ENCODE data around the gene TNFAIP8L3. TPM values are rescaled to one million over a fixed set of nuclear protein-coding genes. Genes with fewer than 3 reads are reported as not detected.

Gene TNFAIP8L3
- total and polyA plus RNA-seq, 5 donors from 2014 or later: not detected

- Mint-ChIP-seq H3K4me3 (no peak overlapping the region), H3K27me3 (no peaks in the 10 kb centered on the region), H3K9me3 (peaks cover 0 to 1% (median 0%) of the 10 kb centered on the region in 7 donors), H3K36me3 (peaks cover 4% of the 10 kb centered on the region), H3K4me1 (no peaks in the 10 kb centered on the region), H3K27ac (no peak overlapping the region)
- Histone ChIP-seq H3K36me3 (ENCODE audit: control insufficient read depth, insufficient read depth, low read length) (no peaks in the 10 kb centered on the region), H3K4me3 (ENCODE audit: low read depth, low read length) (no peak overlapping the region), H3K9me3 (ENCODE audit: control insufficient read depth in 2 of 2, low read length in 2 of 2) (no peaks in the 10 kb centered on the region), H3K27ac (ENCODE audit: insufficient read depth, low read length, poor library complexity, severe bottlenecking) (no peak overlapping the region), H3K4me1 (ENCODE audit: control insufficient read depth, insufficient read depth, low read length, poor library complexity, severe bottlenecking) (no peaks in the 10 kb centered on the region), H3K27me3 (ENCODE audit: control insufficient read depth, insufficient read depth, low read length) (no peaks in the 10 kb centered on the region)
- ATAC-seq (ENCODE audit: low read depth in 2 of 2) (no peak), DNase-seq (no peak)
Observed at GRCh38 chr15:51030649-51031316, 63.9 kb downstream of the TNFAIP8L3 start.

- no peak overlapping the region for H3K4me3 ChIP-seq (ENCODE audit: low read depth, low read length)
- no peaks in the 10 kb centered on the region for H3K4me1 ChIP-seq (ENCODE audit: control insufficient read depth, insufficient read depth, low read length, poor library complexity, severe bottlenecking)
- Mint-ChIP-seq H3K9me3 (peaks cover 0 to 5% (median 0%) of the 10 kb centered on the region in 7 donors), H3K36me3 (peaks cover 10% of the 10 kb centered on the region), H3K27me3 (no peaks in the 10 kb centered on the region), H3K4me3 (no peak overlapping the region), H3K4me1 (no peaks in the 10 kb centered on the region), H3K27ac (no peak overlapping the region)
- H3K9me3 ChIP-seq (ENCODE audit: control insufficient read depth in 2 of 2, low read length in 2 of 2): no peaks in the 10 kb centered on the region
- H3K36me3 ChIP-seq (ENCODE audit: control insufficient read depth, insufficient read depth, low read length): no peaks in the 10 kb centered on the region
- no peak overlapping the region for H3K27ac ChIP-seq (ENCODE audit: insufficient read depth, low read length, poor library complexity, severe bottlenecking)
- no peak for ATAC-seq (ENCODE audit: low read depth in 2 of 2)
- DNase-seq: no peak
- no peaks in the 10 kb centered on the region for H3K27me3 ChIP-seq (ENCODE audit: control insufficient read depth, insufficient read depth, low read length)
Observed at GRCh38 chr15:51025454-51025846, 69.3 kb downstream of the TNFAIP8L3 start.

DNA sequence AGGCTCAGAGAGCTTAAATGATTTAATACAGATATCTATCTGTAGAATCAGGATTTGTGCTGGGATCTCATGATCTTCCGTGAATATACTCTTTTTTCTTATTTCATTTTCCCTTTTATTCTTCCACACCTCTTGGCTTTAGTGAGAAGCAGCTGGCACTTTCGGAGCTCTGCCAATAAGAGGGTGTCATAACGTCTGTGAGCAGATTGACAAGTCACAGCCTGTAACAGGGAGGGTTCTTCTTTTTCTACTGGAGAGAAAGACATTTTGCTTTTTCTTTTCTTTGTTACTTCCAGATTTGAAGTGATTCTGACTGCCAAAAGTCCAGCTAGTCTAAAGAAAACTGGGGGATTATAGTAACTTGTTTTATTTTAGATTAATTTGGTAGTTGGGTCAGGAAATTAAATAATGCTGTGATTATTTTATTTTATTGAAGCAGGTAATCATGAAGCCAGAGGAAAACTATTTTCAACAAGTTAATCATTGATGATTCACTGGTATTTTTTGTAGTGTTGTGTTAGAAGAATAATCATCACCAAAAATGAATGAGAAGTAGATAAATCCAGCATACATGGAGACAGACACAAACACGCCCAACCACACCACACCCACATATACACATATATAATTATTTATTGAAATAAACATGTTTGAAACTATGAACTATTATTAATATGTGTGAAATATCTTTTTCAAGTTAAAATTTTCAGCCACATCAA is 69.8 kb downstream of the TNFAIP8L3 start:
- Mint-ChIP-seq H3K27ac (no peak overlapping the region), H3K9me3 (peaks cover 0 to 5% (median 1%) of the 10 kb centered on the region in 7 donors), H3K27me3 (no peaks in the 10 kb centered on the region), H3K4me1 (no peaks in the 10 kb centered on the region), H3K36me3 (peaks cover 10% of the 10 kb centered on the region), H3K4me3 (no peak overlapping the region)
- Histone ChIP-seq H3K36me3 (ENCODE audit: control insufficient read depth, insufficient read depth, low read length) (no peaks in the 10 kb centered on the region), H3K27ac (ENCODE audit: insufficient read depth, low read length, poor library complexity, severe bottlenecking) (no peak overlapping the region), H3K4me1 (ENCODE audit: control insufficient read depth, insufficient read depth, low read length, poor library complexity, severe bottlenecking) (no peaks in the 10 kb centered on the region), H3K4me3 (ENCODE audit: low read depth, low read length) (no peak overlapping the region), H3K9me3 (ENCODE audit: control insufficient read depth in 2 of 2, low read length in 2 of 2) (no peaks in the 10 kb centered on the region), H3K27me3 (ENCODE audit: control insufficient read depth, insufficient read depth, low read length) (no peaks in the 10 kb centered on the region)
- ATAC-seq (ENCODE audit: low read depth in 2 of 2) (no peak), DNase-seq (no peak)

- Histone ChIP-seq H3K9me3 (ENCODE audit: control insufficient read depth in 2 of 2, low read length in 2 of 2) (no peaks in the 10 kb centered on the region), H3K4me1 (ENCODE audit: control insufficient read depth, insufficient read depth, low read length, poor library complexity, severe bottlenecking) (no peaks in the 10 kb centered on the region), H3K27ac (ENCODE audit: insufficient read depth, low read length, poor library complexity, severe bottlenecking) (no peak overlapping the region), H3K36me3 (ENCODE audit: control insufficient read depth, insufficient read depth, low read length) (no peaks in the 10 kb centered on the region), H3K27me3 (ENCODE audit: control insufficient read depth, insufficient read depth, low read length) (no peaks in the 10 kb centered on the region), H3K4me3 (ENCODE audit: low read depth, low read length) (no peak overlapping the region)
- H3K27me3 Mint-ChIP-seq: no peaks in the 10 kb centered on the region
- H3K36me3 Mint-ChIP-seq: peaks cover 7% of the 10 kb centered on the region
- no peak overlapping the region for H3K4me3 Mint-ChIP-seq
- no peak for ATAC-seq (ENCODE audit: low read depth in 2 of 2)
- peak overlapping the region in 1 of 3 donors; percentile 27 for H3K27ac Mint-ChIP-seq
- H3K9me3 Mint-ChIP-seq: peaks cover 0 to 12% (median 2%) of the 10 kb centered on the region in 7 donors
- DNase-seq: no peak
- H3K4me1 Mint-ChIP-seq: no peaks in the 10 kb centered on the region
Observed at GRCh38 chr15:51023499-51023898, 71.2 kb downstream of the TNFAIP8L3 start.

GRCh38 chr15:51022206-51022605 is 72.5 kb downstream of the TNFAIP8L3 start:
- H3K36me3 ChIP-seq (ENCODE audit: control insufficient read depth, insufficient read depth, low read length): no peaks in the 10 kb centered on the region
- H3K4me3 ChIP-seq (ENCODE audit: low read depth, low read length): no peak overlapping the region
- H3K27ac ChIP-seq (ENCODE audit: insufficient read depth, low read length, poor library complexity, severe bottlenecking): no peak overlapping the region
- DNase-seq (no peak), ATAC-seq (ENCODE audit: low read depth in 2 of 2) (no peak)
- Mint-ChIP-seq H3K27ac (no peak overlapping the region), H3K27me3 (no peaks in the 10 kb centered on the region), H3K4me3 (no peak overlapping the region), H3K36me3 (peaks cover 7% of the 10 kb centered on the region), H3K9me3 (peaks cover 0 to 12% (median 2%) of the 10 kb centered on the region in 7 donors), H3K4me1 (no peaks in the 10 kb centered on the region)
- H3K4me1 ChIP-seq (ENCODE audit: control insufficient read depth, insufficient read depth, low read length, poor library complexity, severe bottlenecking): no peaks in the 10 kb centered on the region
- no peaks in the 10 kb centered on the region for H3K9me3 ChIP-seq (ENCODE audit: control insufficient read depth in 2 of 2, low read length in 2 of 2)
- no peaks in the 10 kb centered on the region for H3K27me3 ChIP-seq (ENCODE audit: control insufficient read depth, insufficient read depth, low read length)

GRCh38 chr15:51016615-51017014 is 78.1 kb downstream of the TNFAIP8L3 start:
- H3K27ac ChIP-seq (ENCODE audit: insufficient read depth, low read length, poor library complexity, severe bottlenecking): no peak overlapping the region
- Mint-ChIP-seq H3K4me3 (no peak overlapping the region), H3K9me3 (peaks cover 0 to 12% (median 1%) of the 10 kb centered on the region in 7 donors), H3K36me3 (peaks cover 4% of the 10 kb centered on the region), H3K4me1 (no peaks in the 10 kb centered on the region), H3K27ac (no peak overlapping the region), H3K27me3 (no peaks in the 10 kb centered on the region)
- no peaks in the 10 kb centered on the region for H3K4me1 ChIP-seq (ENCODE audit: control insufficient read depth, insufficient read depth, low read length, poor library complexity, severe bottlenecking)
- ATAC-seq (ENCODE audit: low read depth in 2 of 2): no peak
- no peak overlapping the region for H3K4me3 ChIP-seq (ENCODE audit: low read depth, low read length)
- H3K27me3 ChIP-seq (ENCODE audit: control insufficient read depth, insufficient read depth, low read length): no peaks in the 10 kb centered on the region
- no peaks in the 10 kb centered on the region for H3K36me3 ChIP-seq (ENCODE audit: control insufficient read depth, insufficient read depth, low read length)
- DNase-seq: no peak
- H3K9me3 ChIP-seq (ENCODE audit: control insufficient read depth in 2 of 2, low read length in 2 of 2): no peaks in the 10 kb centered on the region

DNA sequence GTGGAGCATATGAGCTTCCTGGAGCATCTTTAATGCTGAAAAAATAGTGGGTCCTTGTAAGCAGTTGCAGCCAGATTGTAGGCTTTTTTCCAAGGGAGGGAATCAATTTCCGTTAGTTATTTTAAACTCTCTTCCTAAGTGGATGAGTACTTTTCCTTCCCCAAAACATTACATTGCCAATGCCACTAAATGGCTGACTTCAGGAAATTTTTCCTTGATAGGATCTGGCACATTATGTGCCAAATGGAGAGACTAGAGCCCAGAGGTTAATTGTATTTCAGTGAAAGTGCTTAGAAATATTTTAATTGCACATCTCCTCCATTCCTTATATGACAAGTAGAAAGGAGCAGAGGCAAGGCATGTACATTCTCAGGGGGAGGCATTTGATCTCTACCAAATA is 83.5 kb downstream of the TNFAIP8L3 start:
- DNase-seq: no peak
- Histone ChIP-seq H3K27ac (ENCODE audit: insufficient read depth, low read length, poor library complexity, severe bottlenecking) (no peak overlapping the region), H3K4me3 (ENCODE audit: low read depth, low read length) (no peak overlapping the region), H3K27me3 (ENCODE audit: control insufficient read depth, insufficient read depth, low read length) (no peaks in the 10 kb centered on the region), H3K36me3 (ENCODE audit: control insufficient read depth, insufficient read depth, low read length) (peaks cover 6% of the 10 kb centered on the region), H3K9me3 (ENCODE audit: control insufficient read depth in 2 of 2, low read length in 2 of 2) (no peaks in the 10 kb centered on the region), H3K4me1 (ENCODE audit: control insufficient read depth, insufficient read depth, low read length, poor library complexity, severe bottlenecking) (no peaks in the 10 kb centered on the region)
- H3K27ac Mint-ChIP-seq: no peak overlapping the region
- H3K36me3 Mint-ChIP-seq: peaks cover 35% of the 10 kb centered on the region
- H3K4me1 Mint-ChIP-seq: no peaks in the 10 kb centered on the region
- H3K27me3 Mint-ChIP-seq: no peaks in the 10 kb centered on the region
- no peak for ATAC-seq (ENCODE audit: low read depth in 2 of 2)
- H3K4me3 Mint-ChIP-seq: no peak overlapping the region
- peaks cover 0 to 20% (median 4%) of the 10 kb centered on the region in 7 donors for H3K9me3 Mint-ChIP-seq
